Duodenal mucosa (tissue), 2 donors: Measurements from ENCODE around the gene GNB5.

Experiments
- H3K27ac ChIP-seq: one replicate; pipeline ENCODE4 v1.7.0; 2013; ENCODE audit warnings: low read depth, low read length
- H3K27me3 ChIP-seq, 2 donors: one replicate each; pipeline ENCODE4 v1.7.0; 2013; ENCODE audit warnings: low read length in 2 of 2, control low read depth in 1 of 2; ENCODE audit not compliant: insufficient read depth in 2 of 2, control insufficient read depth in 1 of 2
- H3K36me3 ChIP-seq, 2 donors: one replicate each; pipeline ENCODE4 v1.7.0; 2013; ENCODE audit warnings: low read length in 2 of 2, control low read depth in 1 of 2; ENCODE audit not compliant: insufficient read depth in 2 of 2, control insufficient read depth in 1 of 2
- H3K4me1 ChIP-seq, 2 donors: one replicate each; pipeline ENCODE4 v1.7.0; 2013; ENCODE audit warnings: low read length in 2 of 2, control low read depth in 1 of 2; ENCODE audit not compliant: insufficient read depth in 2 of 2, control insufficient read depth in 1 of 2
- H3K4me3 ChIP-seq, 2 donors: one replicate each; pipeline ENCODE4 v1.7.0; 2013; ENCODE audit warnings: low read length in 2 of 2, low read depth in 1 of 2
- H3K9ac ChIP-seq, 2 donors: one replicate each; pipeline ENCODE4 v1.7.0; 2013; ENCODE audit warnings: low read length in 2 of 2, low read depth in 1 of 2
- H3K9me3 ChIP-seq, 2 donors: one replicate each; pipeline ENCODE4 v1.7.0; 2013; ENCODE audit warnings: low read length in 2 of 2, control low read depth in 1 of 2; ENCODE audit not compliant: control insufficient read depth in 1 of 2

GNB5 gene

GRCh38 chr15:52186651-52187486 is 4.3 kb downstream of the GNB5 start:
- H3K36me3 ChIP-seq, result peaks cover 0 to 7% of the 10 kb centered on the region in 2 donors
- no peak overlapping the region for H3K27ac ChIP-seq
- no peak overlapping the region for H3K9ac ChIP-seq
- H3K27me3 ChIP-seq, result no peaks in the 10 kb centered on the region
- H3K4me1 ChIP-seq, result peaks cover 0 to 6% of the 10 kb centered on the region in 2 donors
- no peak overlapping the region for H3K4me3 ChIP-seq
- no peaks in the 10 kb centered on the region for H3K9me3 ChIP-seq

GRCh38 chr15:52185151-52185561 is 6.0 kb downstream of the GNB5 start:
- Histone ChIP-seq H3K9ac (no peak overlapping the region), H3K4me1 (peaks cover 5 to 12% of the 10 kb centered on the region in 2 donors), H3K27ac (no peak overlapping the region), H3K36me3 (no peaks in the 10 kb centered on the region), H3K27me3 (no peaks in the 10 kb centered on the region), H3K9me3 (no peaks in the 10 kb centered on the region), H3K4me3 (no peak overlapping the region)

- H3K9me3 ChIP-seq, result no peaks in the 10 kb centered on the region
- peaks cover 6 to 13% of the 10 kb centered on the region in 2 donors for H3K4me1 ChIP-seq
- no peak overlapping the region for H3K9ac ChIP-seq
- no peak overlapping the region for H3K27ac ChIP-seq
- no peaks in the 10 kb centered on the region for H3K27me3 ChIP-seq
- no peak overlapping the region for H3K4me3 ChIP-seq
- no peaks in the 10 kb centered on the region for H3K36me3 ChIP-seq
These were observed 6.5 kb downstream of the GNB5 start for GRCh38 chr15:52184721-52185120.

GRCh38 chr15:52183562-52184173 is 7.5 kb downstream of the GNB5 start:
- Histone ChIP-seq H3K27me3 (no peaks in the 10 kb centered on the region), H3K9me3 (no peaks in the 10 kb centered on the region), H3K36me3 (no peaks in the 10 kb centered on the region), H3K9ac (no peak overlapping the region), H3K4me1 (peaks cover 9 to 17% of the 10 kb centered on the region in 2 donors), H3K27ac (no peak overlapping the region), H3K4me3 (no peak overlapping the region)

GRCh38 chr15:52181938-52182780 is 9.0 kb downstream of the GNB5 start:
- Histone ChIP-seq H3K4me3 (no peak overlapping the region), H3K4me1 (peaks cover 12 to 20% of the 10 kb centered on the region in 2 donors), H3K9me3 (no peaks in the 10 kb centered on the region), H3K9ac (no peak overlapping the region), H3K27me3 (no peaks in the 10 kb centered on the region), H3K36me3 (no peaks in the 10 kb centered on the region), H3K27ac (no peak overlapping the region)

GRCh38 chr15:52180851-52181450 is 10.2 kb downstream of the GNB5 start:
- peaks cover 12 to 20% of the 10 kb centered on the region in 2 donors for H3K4me1 ChIP-seq
- H3K27ac ChIP-seq, result no peak overlapping the region
- H3K27me3 ChIP-seq, result no peaks in the 10 kb centered on the region
- H3K4me3 ChIP-seq, result peak overlapping the region; percentile 79 to 86
- H3K36me3 ChIP-seq, result no peaks in the 10 kb centered on the region
- no peaks in the 10 kb centered on the region for H3K9me3 ChIP-seq
- peak overlapping the region; percentile 39 to 75 for H3K9ac ChIP-seq

- H3K36me3 ChIP-seq, result no peaks in the 10 kb centered on the region
- peak overlapping the region; percentile 75 to 78 for H3K9ac ChIP-seq
- H3K4me3 ChIP-seq, result peak overlapping the region; percentile 79 to 86
- H3K9me3 ChIP-seq, result no peaks in the 10 kb centered on the region
- no peaks in the 10 kb centered on the region for H3K27me3 ChIP-seq
- H3K4me1 ChIP-seq, result peaks cover 12 to 20% of the 10 kb centered on the region in 2 donors
- H3K27ac ChIP-seq, result peak overlapping the region; percentile 80
These were observed 10.9 kb downstream of the GNB5 start for GRCh38 chr15:52180196-52180835.

- H3K27ac ChIP-seq, result peak overlapping the region; percentile 80
- peaks cover 12 to 18% of the 10 kb centered on the region in 2 donors for H3K4me1 ChIP-seq
- H3K9me3 ChIP-seq, result no peaks in the 10 kb centered on the region
- no peaks in the 10 kb centered on the region for H3K27me3 ChIP-seq
- no peaks in the 10 kb centered on the region for H3K36me3 ChIP-seq
- H3K4me3 ChIP-seq, result peak overlapping the region; percentile 79 to 86
- peak overlapping the region; percentile 75 to 78 for H3K9ac ChIP-seq
These were observed 11.7 kb downstream of the GNB5 start for GRCh38 chr15:52179278-52180195.

- peak overlapping the region; percentile 66 to 74 for H3K9ac ChIP-seq
- H3K9me3 ChIP-seq, result no peaks in the 10 kb centered on the region
- no peaks in the 10 kb centered on the region for H3K27me3 ChIP-seq
- peak overlapping the region; percentile 80 for H3K27ac ChIP-seq
- peaks cover 12 to 14% of the 10 kb centered on the region in 2 donors for H3K4me1 ChIP-seq
- H3K4me3 ChIP-seq, result peak overlapping the region; percentile 79 to 86
- no peaks in the 10 kb centered on the region for H3K36me3 ChIP-seq
These were observed 12.4 kb downstream of the GNB5 start for GRCh38 chr15:52178765-52179164.
